ENCODE results near the gene SGPL1.

- TF ChIP-seq CTCF (IDR thresholded peaks at IDR 0.05), result peak in 1 of 3 donors; percentile 59
- no peak for TF ChIP-seq POLR2A (IDR thresholded peaks at IDR 0.05)
These were observed 64.4 kb downstream of the SGPL1 start for GRCh38 chr10:70880077-70880534.
